Neural progenitor cell (in vitro differentiated cells): Measurements from ENCODE around the gene GTF2H2C. TPM values are rescaled to one million over a fixed set of nuclear protein-coding genes. Genes with fewer than 3 reads are reported as not detected.

Source experiments
- DNase-seq: peaks from one replicate; pipeline ENCODE4 v3.0.0-alpha.2; 2016; ENCODE audit warnings: low spot score
- H2AFZ ChIP-seq: fragments of 200-600 bp; sonication (generic); replicated peaks from 2 replicates; pipeline ENCODE4 v1.6.1; 2016; ENCODE audit warnings: antibody characterized with exemption
- H3F3A ChIP-seq: fragments of 200-600 bp; sonication (generic); 2 replicates; pipeline ENCODE4 v1.6.1; 2016; ENCODE audit warnings: antibody characterized with exemption, low read depth
- H3K27ac ChIP-seq: fragments of 200-600 bp; sonication (generic); 2 replicates; pipeline ENCODE4 v1.5.1; 2016; ENCODE audit warnings: mild to moderate bottlenecking
- H3K27me3 ChIP-seq: fragments of 200-600 bp; sonication (generic); 2 replicates; pipeline ENCODE4 v1.6.1; 2016; ENCODE audit warnings: mild to moderate bottlenecking, moderate library complexity
- H3K36me3 ChIP-seq: fragments of 200-600 bp; sonication (generic); 2 replicates; pipeline ENCODE4 v1.5.1; 2016
- H3K4me1 ChIP-seq: fragments of 200-600 bp; sonication (generic); 2 replicates; pipeline ENCODE4 v1.6.1; 2016; ENCODE audit warnings: mixed run types
- H3K4me2 ChIP-seq: fragments of 200-600 bp; sonication (generic); 2 replicates; pipeline ENCODE4 v1.6.1; 2016
- H3K4me3 ChIP-seq: fragments of 200-600 bp; sonication (generic); 2 replicates; pipeline ENCODE4 v1.5.1; 2016
- H3K79me2 ChIP-seq: fragments of 200-600 bp; sonication (generic); 2 replicates; pipeline ENCODE4 v1.6.1; 2016; ENCODE audit warnings: low read depth
- H3K9ac ChIP-seq: fragments of 200-600 bp; sonication (generic); 2 replicates; pipeline ENCODE4 v1.6.1; 2016
- H3K9me3 ChIP-seq: fragments of 200-600 bp; sonication (generic); 2 replicates; pipeline ENCODE4 v1.5.1; 2016; ENCODE audit warnings: low read depth
- H4K20me1 ChIP-seq: fragments of 200-600 bp; sonication (generic); 2 replicates; pipeline ENCODE4 v1.6.1; 2016; ENCODE audit warnings: low read depth
- H3K27ac Mint-ChIP-seq: 3 replicates; pipeline ENCODE4 v1.8.0; 2021; ENCODE audit warnings: mixed read lengths
- H3K27me3 Mint-ChIP-seq: 2 replicates; pipeline ENCODE4 v1.8.0; 2022; ENCODE audit warnings: low read depth, mild to moderate bottlenecking, inconsistent platforms, moderate library complexity, mixed read lengths; ENCODE audit not compliant: insufficient read depth
- H3K36me3 Mint-ChIP-seq: 3 replicates; pipeline ENCODE4 v1.8.0; 2021; ENCODE audit warnings: mixed read lengths
- H3K4me1 Mint-ChIP-seq: 3 replicates; pipeline ENCODE4 v1.8.0; 2021; ENCODE audit warnings: mixed read lengths
- H3K4me3 Mint-ChIP-seq: 3 replicates; pipeline ENCODE4 v1.8.0; 2021; ENCODE audit warnings: mild to moderate bottlenecking, moderate library complexity, mixed read lengths
- H3K9me3 Mint-ChIP-seq: 3 replicates; pipeline ENCODE4 v1.8.0; 2020; ENCODE audit warnings: mixed read lengths
- CTCF ChIP-seq: fragments of 200-600 bp; sonication (generic); IDR thresholded peaks from 2 replicates; pipeline ENCODE4 v1.5.1; 2017; ENCODE audit warnings: antibody characterized with exemption, mild to moderate bottlenecking
- EZH2 ChIP-seq: fragments of 200-600 bp; sonication (generic); IDR thresholded peaks from 2 replicates; pipeline ENCODE4 v1.6.1; 2017; ENCODE audit warnings: antibody characterized with exemption, mild to moderate bottlenecking, moderate library complexity
- EZH2phosphoT487 ChIP-seq: fragments of 200-600 bp; sonication (generic); IDR thresholded peaks from 2 replicates; pipeline ENCODE4 v1.6.1; 2017; ENCODE audit warnings: antibody characterized with exemption
- total RNA-seq: library from RNA; depleted of rRNA; stranded (reverse); fragments of >200 nt; gene quantifications from 2 replicates; pipeline ENCODE4 v1.2.3, GENCODE V29; 2015; ENCODE audit warnings: low replicate concordance

The GTF2H2C gene
- total RNA-seq, 1 donor from 2014 or later: 71.9 TPM

GRCh38 chr5:69522035-69522434, 38.0 kb upstream of the GTF2H2C start:
- H3K4me2 ChIP-seq: no peak overlapping the region
- no peaks in the 10 kb centered on the region for H3K4me1 ChIP-seq
- H3F3A ChIP-seq: no peaks in the 10 kb centered on the region
- Mint-ChIP-seq H3K27ac (no peak overlapping the region), H3K9me3 (no peaks in the 10 kb centered on the region), H3K4me1 (no peaks in the 10 kb centered on the region), H3K36me3 (no peaks in the 10 kb centered on the region), H3K4me3 (no peak overlapping the region), H3K27me3 (no peaks in the 10 kb centered on the region)
- peaks cover 7% of the 10 kb centered on the region for H3K79me2 ChIP-seq
- DNase-seq: no peak
- H3K4me3 ChIP-seq: no peak overlapping the region
- H3K27ac ChIP-seq: no peak overlapping the region
- H3K27me3 ChIP-seq: no peaks in the 10 kb centered on the region
- H3K36me3 ChIP-seq: peaks cover 4% of the 10 kb centered on the region
- H3K9me3 ChIP-seq: no peaks in the 10 kb centered on the region
- no peak overlapping the region for H3K9ac ChIP-seq
- TF ChIP-seq CTCF: no peak
- TF ChIP-seq EZH2: no peak
- TF ChIP-seq EZH2phosphoT487: no peak
- H2AFZ ChIP-seq: no peak overlapping the region
- no peaks in the 10 kb centered on the region for H4K20me1 ChIP-seq

GRCh38 chr5:69525490-69525889, 34.5 kb upstream of the GTF2H2C start:
- no peaks in the 10 kb centered on the region for H3K9me3 ChIP-seq
- Mint-ChIP-seq H3K27ac (no peak overlapping the region), H3K9me3 (no peaks in the 10 kb centered on the region), H3K4me3 (no peak overlapping the region), H3K36me3 (no peaks in the 10 kb centered on the region), H3K27me3 (no peaks in the 10 kb centered on the region), H3K4me1 (peaks cover under 1% of the 10 kb centered on the region)
- no peaks in the 10 kb centered on the region for H3K79me2 ChIP-seq
- H3F3A ChIP-seq: no peaks in the 10 kb centered on the region
- no peak overlapping the region for H3K4me2 ChIP-seq
- no peak overlapping the region for H2AFZ ChIP-seq
- no peak overlapping the region for H3K9ac ChIP-seq
- DNase-seq: no peak
- peaks cover 4% of the 10 kb centered on the region for H3K36me3 ChIP-seq
- peaks cover 3% of the 10 kb centered on the region for H4K20me1 ChIP-seq
- H3K27ac ChIP-seq: no peak overlapping the region
- no peaks in the 10 kb centered on the region for H3K27me3 ChIP-seq
- no peaks in the 10 kb centered on the region for H3K4me1 ChIP-seq
- no peak for TF ChIP-seq CTCF
- no peak for TF ChIP-seq EZH2
- no peak for TF ChIP-seq EZH2phosphoT487
- no peak overlapping the region for H3K4me3 ChIP-seq

- H3K4me3 ChIP-seq: no peak overlapping the region
- peaks cover 12% of the 10 kb centered on the region for H3K4me1 Mint-ChIP-seq
- H3F3A ChIP-seq: no peaks in the 10 kb centered on the region
- peaks cover 15% of the 10 kb centered on the region for H4K20me1 ChIP-seq
- H3K27ac ChIP-seq: no peak overlapping the region
- no peaks in the 10 kb centered on the region for H3K27me3 ChIP-seq
- H3K9ac ChIP-seq: no peak overlapping the region
- H3K36me3 Mint-ChIP-seq: no peaks in the 10 kb centered on the region
- H3K4me2 ChIP-seq: no peak overlapping the region
- no peak for TF ChIP-seq EZH2
- TF ChIP-seq EZH2phosphoT487: no peak
- TF ChIP-seq CTCF: no peak
- no peaks in the 10 kb centered on the region for H3K9me3 ChIP-seq
- no peaks in the 10 kb centered on the region for H3K9me3 Mint-ChIP-seq
- no peak overlapping the region for H3K27ac Mint-ChIP-seq
- DNase-seq: no peak
- no peaks in the 10 kb centered on the region for H3K27me3 Mint-ChIP-seq
- H3K36me3 ChIP-seq: peaks cover 4% of the 10 kb centered on the region
- H3K4me1 ChIP-seq: peaks cover 9% of the 10 kb centered on the region
- no peaks in the 10 kb centered on the region for H3K79me2 ChIP-seq
- H3K4me3 Mint-ChIP-seq: no peak overlapping the region
- H2AFZ ChIP-seq: no peak overlapping the region
Measured at GRCh38 chr5:69526660-69527059, 33.3 kb upstream of the GTF2H2C start.
